Testis (tissue), 2 donors: Measurements from ENCODE around the gene ZHX3.

Experiments used
- POLR2A ChIP-seq: fragments of 450-650 bp; IDR thresholded peaks from one replicate; pipeline ENCODE4 v1.6.1; 2017; ENCODE audit warnings: antibody characterized with exemption, mild to moderate bottlenecking, moderate library complexity
- TF ChIP-seq, protein P1 (sequence below), 3 experiments: fragments of 450-650 bp in 2 of 3; fragments of 200-600 bp in 1 of 3; sonication (generic) in 1 of 3; IDR thresholded peaks; one replicate each; pipeline ENCODE4 v1.5.1; 2016 to 2019; ENCODE audit warnings: antibody characterized with exemption in 3 of 3, mild to moderate bottlenecking in 2 of 3, moderate library complexity in 1 of 3

DNA sequence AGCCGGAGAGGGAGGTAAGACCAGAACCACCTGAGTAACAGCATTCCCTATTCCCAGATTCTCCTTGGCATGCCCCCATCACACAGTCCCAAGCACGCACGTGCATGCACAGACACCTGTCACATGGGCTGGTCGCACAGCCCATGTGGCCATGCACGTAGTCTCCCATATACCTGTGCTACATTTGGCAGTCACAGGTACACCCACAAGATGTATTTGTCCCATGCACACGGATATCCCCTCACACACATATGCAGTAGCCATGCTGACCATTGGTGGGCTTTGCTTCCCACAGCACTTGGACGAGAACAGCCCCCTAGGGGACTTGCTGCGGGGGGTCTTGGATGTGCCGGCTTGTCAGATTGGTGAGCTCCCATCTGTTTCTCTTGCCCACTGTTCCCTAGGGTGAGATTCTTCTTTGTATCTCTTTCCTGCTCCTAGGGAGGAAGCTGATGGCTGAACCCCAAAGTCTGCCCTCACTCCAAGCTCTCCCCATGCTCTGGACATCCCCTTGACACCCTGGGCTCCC is 148.3 kb downstream of the ZHX3 start:
- TF ChIP-seq, protein P1, sequence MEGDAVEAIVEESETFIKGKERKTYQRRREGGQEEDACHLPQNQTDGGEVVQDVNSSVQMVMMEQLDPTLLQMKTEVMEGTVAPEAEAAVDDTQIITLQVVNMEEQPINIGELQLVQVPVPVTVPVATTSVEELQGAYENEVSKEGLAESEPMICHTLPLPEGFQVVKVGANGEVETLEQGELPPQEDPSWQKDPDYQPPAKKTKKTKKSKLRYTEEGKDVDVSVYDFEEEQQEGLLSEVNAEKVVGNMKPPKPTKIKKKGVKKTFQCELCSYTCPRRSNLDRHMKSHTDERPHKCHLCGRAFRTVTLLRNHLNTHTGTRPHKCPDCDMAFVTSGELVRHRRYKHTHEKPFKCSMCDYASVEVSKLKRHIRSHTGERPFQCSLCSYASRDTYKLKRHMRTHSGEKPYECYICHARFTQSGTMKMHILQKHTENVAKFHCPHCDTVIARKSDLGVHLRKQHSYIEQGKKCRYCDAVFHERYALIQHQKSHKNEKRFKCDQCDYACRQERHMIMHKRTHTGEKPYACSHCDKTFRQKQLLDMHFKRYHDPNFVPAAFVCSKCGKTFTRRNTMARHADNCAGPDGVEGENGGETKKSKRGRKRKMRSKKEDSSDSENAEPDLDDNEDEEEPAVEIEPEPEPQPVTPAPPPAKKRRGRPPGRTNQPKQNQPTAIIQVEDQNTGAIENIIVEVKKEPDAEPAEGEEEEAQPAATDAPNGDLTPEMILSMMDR (IDR thresholded peaks at IDR 0.05), result no peak
- no peak for TF ChIP-seq POLR2A
